Fibroblast of lung (primary cell): ENCODE data around the gene EXPH5.

Source experiments
- EZH2 ChIP-seq: IDR thresholded peaks from 2 replicates; pipeline ENCODE4 v1.5.1; 2012; ENCODE audit warnings: low read length, control low read depth, mild to moderate bottlenecking; ENCODE audit errors: missing control alignments
- TF ChIP-seq, protein P1 (sequence below), 2 donors: IDR thresholded peaks in 1 of 2; conservative IDR thresholded peaks in 1 of 2; 1 replicate in 1 of 2; 2 replicates in 1 of 2; pipeline ENCODE4 v1.5.1; 2011 to 2012; ENCODE audit warnings: low read length in 2 of 2, control low read depth in 1 of 2, inconsistent platforms in 1 of 2, low read depth in 1 of 2, mild to moderate bottlenecking in 1 of 2

DNA sequence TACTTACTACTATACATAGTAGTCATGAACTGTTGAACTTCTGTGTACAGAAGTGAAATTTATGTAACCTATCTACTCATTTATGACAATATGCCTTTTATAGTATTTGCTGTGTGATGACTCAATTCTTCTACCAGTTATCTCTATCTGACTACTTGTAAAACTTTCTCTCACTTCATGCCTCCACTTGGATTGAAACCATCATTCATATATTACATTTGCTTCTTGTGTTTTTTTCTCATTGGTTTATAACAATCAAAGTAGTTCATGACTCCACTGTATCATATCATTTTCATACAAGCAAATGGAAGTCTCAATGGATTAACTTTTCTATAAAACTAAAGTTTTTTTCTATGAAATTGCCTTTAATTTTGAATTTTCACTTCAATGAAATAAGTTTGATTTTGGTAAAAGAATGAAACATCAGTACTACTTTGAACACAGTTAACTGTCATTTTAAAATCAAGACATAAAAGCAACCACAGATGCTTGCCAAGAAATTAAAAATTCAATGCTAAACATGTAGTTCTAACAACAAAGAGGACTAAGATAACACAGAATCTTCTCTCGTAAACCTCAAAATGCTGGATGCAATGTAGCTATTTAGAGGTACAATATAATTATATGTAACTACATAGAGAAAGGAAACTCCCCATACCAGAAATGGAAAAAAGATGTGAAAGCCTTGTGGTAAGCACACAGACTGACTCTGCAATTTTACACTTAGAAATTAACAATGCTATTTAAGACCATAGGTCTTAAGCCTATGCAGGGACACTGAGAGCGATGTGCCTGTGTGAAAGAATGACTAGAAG lies 27.6 kb upstream of the EXPH5 start:
- TF ChIP-seq, protein P1, sequence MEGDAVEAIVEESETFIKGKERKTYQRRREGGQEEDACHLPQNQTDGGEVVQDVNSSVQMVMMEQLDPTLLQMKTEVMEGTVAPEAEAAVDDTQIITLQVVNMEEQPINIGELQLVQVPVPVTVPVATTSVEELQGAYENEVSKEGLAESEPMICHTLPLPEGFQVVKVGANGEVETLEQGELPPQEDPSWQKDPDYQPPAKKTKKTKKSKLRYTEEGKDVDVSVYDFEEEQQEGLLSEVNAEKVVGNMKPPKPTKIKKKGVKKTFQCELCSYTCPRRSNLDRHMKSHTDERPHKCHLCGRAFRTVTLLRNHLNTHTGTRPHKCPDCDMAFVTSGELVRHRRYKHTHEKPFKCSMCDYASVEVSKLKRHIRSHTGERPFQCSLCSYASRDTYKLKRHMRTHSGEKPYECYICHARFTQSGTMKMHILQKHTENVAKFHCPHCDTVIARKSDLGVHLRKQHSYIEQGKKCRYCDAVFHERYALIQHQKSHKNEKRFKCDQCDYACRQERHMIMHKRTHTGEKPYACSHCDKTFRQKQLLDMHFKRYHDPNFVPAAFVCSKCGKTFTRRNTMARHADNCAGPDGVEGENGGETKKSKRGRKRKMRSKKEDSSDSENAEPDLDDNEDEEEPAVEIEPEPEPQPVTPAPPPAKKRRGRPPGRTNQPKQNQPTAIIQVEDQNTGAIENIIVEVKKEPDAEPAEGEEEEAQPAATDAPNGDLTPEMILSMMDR (conservative IDR thresholded peaks at IDR 0.05 in 1 of 2, IDR thresholded peaks at IDR 0.05 in 1 of 2; ENCODE audit: low read depth in 1 of 2, low read length in 2 of 2): no peak
- TF ChIP-seq EZH2: no peak
